IPS-NIHi7 (cell line): ENCODE results near the gene NHSL1.
"Not testable (repeated sequence)": the region's sequence is repeated elsewhere in the genome, so short reads cannot be mapped to it uniquely, and the experiment has no call there.

ENCODE experiments used
- DNase-seq: peaks from one replicate; pipeline ENCODE4 v3.0.0; 2012; ENCODE audit warnings: mixed read lengths; ENCODE audit errors: extremely low spot score

NHSL1 gene

GRCh38 chr6:138425256-138425655 is 74.0 kb downstream of the NHSL1 start:
- DNase-seq: not testable (repeated sequence)

- DNase-seq: no peak
These were observed 75.0 kb downstream of the NHSL1 start for GRCh38 chr6:138424004-138424904.

- no peak for DNase-seq
These were observed 76.4 kb downstream of the NHSL1 start for GRCh38 chr6:138422861-138423260.

GRCh38 chr6:138421608-138422007 is 77.7 kb downstream of the NHSL1 start:
- DNase-seq: no peak

DNA sequence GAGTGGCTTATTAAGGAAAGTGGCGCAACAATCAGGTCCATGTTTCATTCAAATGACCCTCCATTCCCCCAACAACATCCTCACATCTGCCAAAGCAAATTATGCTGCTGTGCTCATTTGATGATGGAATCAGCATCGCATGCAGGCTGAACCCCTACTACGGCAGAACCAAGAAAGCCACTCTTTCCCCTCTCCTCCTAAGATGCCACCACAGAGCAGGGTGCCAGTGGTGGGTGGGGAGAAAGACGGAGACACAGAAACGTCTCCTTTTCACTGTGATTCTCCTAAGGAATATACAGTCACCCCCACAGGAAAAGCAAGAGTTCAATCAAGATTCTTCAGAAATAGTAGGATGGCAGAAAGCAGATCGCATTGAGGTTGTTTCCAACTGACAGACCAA is 78.2 kb downstream of the NHSL1 start:
- DNase-seq: no peak

DNA sequence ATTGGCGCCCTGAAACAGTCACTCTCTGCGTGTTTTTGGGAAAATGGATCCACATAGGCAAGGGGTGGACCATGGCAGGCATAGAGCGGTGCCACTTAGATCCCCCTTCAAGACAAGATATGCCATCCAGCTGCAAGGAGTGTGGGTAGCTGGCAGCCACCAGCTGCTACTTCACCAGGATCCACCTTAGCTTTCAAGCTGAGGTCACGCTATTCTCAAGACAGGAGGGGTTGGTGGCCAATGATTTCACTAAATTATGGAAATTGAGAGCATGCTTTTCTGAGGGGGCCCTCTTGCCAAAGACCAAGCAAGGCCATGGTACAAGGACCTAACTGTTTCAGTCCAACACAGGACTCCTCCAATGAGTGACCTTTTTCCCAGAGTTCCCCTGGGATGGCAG is 78.9 kb downstream of the NHSL1 start:
- DNase-seq: no peak

DNA sequence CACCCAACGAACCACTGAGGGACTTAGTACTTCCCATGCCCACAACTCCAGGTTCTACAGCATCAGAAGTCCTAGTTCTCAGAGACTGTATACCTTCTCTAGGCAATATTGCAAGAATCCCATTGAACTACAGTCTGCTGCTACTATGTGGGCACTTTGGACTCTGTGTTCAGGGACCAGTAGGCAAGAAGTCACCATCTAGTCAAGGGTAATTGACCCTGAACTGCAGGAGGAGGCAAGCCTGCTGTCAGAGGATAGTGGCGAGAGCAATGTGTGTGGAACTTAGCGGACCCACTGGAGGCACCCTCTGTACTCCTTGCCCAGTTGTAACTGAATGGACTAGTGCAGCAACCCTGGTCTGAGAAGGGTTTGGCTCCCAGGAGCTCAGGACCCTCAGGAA is 79.5 kb downstream of the NHSL1 start:
- DNase-seq: no peak

GRCh38 chr6:138418118-138418742 is 81.1 kb downstream of the NHSL1 start:
- no peak for DNase-seq

DNA sequence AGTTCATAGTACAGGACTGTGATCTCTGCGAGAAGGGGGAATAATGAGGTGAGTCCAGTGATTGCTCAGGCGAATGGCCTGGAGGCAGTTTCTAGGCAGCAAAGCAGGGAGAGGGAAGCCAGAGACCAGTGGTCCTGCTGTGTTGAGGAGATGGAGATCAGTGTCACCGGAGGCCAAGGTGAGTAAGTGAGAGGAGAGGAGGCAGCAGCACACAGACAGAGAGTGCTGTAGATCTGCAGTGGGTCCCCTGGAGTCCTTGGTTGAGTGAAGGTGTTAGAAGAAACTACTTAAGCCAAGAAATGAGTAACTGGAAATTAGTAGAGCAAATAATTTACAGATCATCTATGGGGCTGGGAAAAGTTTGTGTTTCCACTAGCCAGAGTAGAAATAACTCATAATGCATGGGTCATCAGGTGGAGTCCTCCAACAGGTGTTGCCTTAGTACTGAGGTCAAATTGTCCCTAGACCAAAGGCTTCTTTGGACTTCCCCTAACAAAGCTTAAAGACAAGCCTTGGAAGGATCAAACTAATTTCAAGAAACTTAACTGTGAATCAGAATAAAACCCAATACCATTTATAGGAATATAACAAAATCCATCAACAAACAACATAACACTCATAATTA is 81.7 kb downstream of the NHSL1 start:
- DNase-seq: no peak

DNA sequence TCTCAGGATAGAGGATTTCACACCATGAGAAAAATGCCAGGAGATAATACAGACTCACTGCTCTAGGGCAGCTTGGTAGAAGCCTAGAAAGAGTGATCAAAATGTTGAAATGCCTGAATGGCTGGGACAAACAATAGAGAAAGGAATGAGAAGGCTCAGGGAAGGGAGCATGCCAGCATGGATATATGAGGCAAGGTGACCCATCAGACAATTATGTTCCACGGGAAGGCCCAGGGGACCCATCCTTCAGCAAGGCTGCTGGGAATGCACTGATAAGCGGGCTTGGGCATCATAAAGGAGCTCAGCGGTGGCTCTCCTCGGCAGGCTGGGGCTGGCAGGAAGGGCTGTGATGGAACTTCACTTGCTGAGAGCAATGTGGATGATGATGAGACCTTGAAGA is 83.1 kb downstream of the NHSL1 start:
- no peak for DNase-seq

- DNase-seq: no peak
These were observed 84.2 kb downstream of the NHSL1 start for GRCh38 chr6:138415125-138415524.

DNA sequence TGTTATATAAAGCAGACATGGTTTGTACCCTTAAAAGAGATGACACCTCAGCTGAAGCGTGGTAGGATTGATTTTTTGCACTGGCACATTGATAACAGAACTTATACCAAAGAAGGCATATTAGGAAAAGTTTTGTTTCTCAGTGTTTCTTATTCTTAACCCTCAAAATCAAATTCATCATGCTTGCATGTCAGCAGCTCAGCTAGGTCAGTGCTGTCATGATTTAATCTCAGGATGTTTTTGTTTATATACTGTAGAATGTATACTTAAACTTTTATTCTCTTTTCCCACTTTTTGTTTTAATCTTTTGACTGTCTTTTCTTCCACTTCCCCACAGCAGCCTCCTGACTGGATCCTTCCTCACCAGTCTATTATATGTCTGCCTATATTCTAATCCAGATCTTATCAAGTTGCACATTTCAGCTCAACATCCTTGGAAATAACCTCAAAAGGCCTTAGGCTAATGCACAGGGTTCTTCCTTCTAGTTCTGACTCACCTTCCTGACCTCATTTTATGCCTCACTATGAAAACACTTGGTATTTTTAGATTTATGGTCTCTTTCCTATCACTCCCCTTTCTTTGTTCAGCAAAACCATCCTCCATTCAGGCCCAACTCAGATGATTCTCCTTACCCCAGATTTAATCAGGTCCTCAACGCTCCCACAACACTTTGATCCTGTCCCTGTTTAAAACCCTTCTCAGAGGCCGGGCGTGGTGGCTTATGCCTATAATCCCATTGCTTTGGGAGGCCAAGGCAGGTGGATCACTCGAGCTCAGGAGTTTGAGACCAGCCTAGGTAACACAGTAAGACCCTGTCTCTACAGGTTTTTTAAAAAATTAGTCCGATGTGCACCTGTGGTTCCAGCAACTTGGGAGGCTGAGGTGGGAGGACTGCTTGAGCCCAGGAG is 88.1 kb downstream of the NHSL1 start:
- DNase-seq: no peak

GRCh38 chr6:138410048-138410735 is 89.1 kb downstream of the NHSL1 start:
- no peak for DNase-seq

DNA sequence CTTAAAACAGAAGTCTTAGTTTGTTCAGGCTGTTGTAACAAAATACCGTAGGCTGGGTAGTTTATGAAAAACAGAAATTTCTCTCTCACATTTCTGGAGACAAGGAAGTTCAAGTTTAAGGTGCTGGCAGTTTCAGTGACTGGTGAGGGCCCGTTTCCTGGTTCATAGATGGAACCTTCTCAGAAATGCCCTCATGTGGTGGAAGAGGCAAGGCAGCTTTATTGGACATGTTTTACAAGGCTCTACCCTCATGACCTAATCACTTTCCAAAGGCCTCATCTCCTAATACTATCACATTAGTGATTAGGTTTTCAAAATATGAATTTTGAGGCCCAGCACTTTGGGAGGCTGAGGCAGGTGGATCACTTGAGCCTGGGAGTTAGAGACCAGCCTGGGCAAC is 92.9 kb downstream of the NHSL1 start:
- DNase-seq: no peak

DNA sequence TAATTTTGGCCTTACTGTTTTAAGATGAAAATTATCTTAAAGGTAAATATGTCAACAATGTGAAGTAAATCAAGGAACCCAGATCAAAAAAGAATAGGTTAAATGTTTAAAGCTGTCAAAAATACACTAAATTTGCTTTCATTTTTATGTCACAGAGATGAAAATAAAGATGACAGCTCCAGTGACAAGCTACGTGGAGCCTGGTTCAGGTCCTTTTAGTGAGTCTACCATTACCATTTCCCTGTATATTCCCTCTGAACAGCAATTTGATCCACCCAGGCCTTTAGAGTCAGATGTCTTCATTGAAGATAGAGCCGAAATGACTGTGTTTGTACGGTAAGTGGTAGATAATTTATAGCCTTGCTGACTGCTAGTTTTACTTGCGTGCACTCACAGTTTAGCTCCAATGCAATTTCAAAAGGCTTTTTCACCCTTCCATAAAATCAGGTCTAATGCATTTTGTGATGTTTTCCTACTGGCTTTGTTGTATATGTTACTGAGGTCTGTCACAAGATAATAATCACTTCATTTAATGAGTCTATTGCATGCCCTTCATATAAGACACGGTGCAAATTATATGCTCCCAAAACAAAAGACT is 93.4 kb downstream of the NHSL1 start:
- DNase-seq: no peak

DNA sequence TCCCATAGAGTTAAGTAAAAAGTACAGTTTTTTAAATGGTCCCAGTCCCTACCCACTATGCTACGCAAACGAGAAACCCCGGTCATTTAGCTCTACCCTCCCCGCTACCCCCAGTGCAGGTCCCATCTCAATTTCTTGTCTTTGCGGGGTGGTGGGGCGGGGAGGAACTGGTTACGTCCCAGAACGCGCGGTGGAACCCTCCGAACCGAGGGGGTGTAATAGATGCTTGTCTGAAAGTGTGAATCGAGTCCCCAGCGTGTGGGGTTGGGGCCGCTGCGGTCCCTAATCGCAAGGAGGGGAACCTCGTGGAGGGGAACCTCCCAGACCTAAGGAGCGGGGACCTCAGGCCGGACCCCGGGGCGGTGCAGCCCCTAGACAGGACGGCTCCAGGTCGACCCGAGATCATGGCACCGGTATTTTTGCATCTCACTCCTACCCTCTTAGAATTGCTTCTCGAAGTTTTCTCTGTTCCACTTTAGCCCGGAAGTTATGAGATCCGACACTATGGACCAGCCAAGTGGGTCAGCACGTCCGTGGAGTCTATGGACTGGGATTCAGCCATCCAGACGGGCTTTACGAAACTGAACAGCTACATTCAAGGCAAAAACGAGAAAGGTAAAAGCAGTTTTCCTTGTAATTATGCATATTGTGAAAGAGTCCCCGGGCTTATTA is 94.5 kb downstream of the NHSL1 start:
- peak; percentile 30 for DNase-seq

GRCh38 chr6:138403801-138404665 is 95.3 kb downstream of the NHSL1 start, which contains the start of gene HEBP2:
HEBP2 (plus strand) TSS chr6:138404223; CDS start chr6:138404496, 273 bp downstream.
- peak; percentile 99 for DNase-seq

GRCh38 chr6:138403324-138403800 is 95.9 kb downstream of the NHSL1 start:
- DNase-seq: peak; percentile 50

GRCh38 chr6:138402838-138403187 is 96.5 kb downstream of the NHSL1 start:
- no peak for DNase-seq
